Ectodermal cell (in vitro differentiated cells): ENCODE results near the gene PELI2.

Experiments
- H3K27ac ChIP-seq: 2 replicates; pipeline ENCODE4 v1.7.0; 2013; ENCODE audit warnings: mild to moderate bottlenecking, low read depth, low read length; ENCODE audit not compliant: insufficient read depth, poor library complexity, severe bottlenecking
- H3K27me3 ChIP-seq: 2 replicates; pipeline ENCODE4 v1.7.0; 2013; ENCODE audit warnings: mild to moderate bottlenecking, low read length; ENCODE audit not compliant: insufficient read depth, control insufficient read depth, poor library complexity, severe bottlenecking
- H3K36me3 ChIP-seq: one replicate; pipeline ENCODE4 v1.7.0; 2013; ENCODE audit warnings: low read length; ENCODE audit not compliant: control insufficient read depth, insufficient read depth
- H3K4me1 ChIP-seq: one replicate; pipeline ENCODE4 v1.7.0; 2013; ENCODE audit warnings: low read length; ENCODE audit not compliant: control insufficient read depth, insufficient read depth
- H3K4me3 ChIP-seq: 2 replicates; pipeline ENCODE4 v1.7.0; 2013; ENCODE audit warnings: low read depth, low read length, control low read depth; ENCODE audit not compliant: insufficient read depth
- H3K9me3 ChIP-seq: 2 replicates; pipeline ENCODE4 v1.7.0; 2013; ENCODE audit warnings: mild to moderate bottlenecking, low read length, moderate library complexity; ENCODE audit not compliant: control insufficient read depth
- WGBS, 2 experiments: methylation state at CpG; one replicate each; pipeline ENCODE4 v1.1.7; 2013; ENCODE audit warnings: missing lambda C conversion rate in 2 of 2; 5-methylcytosine and 5-hydroxymethylcytosine counted together

Gene PELI2

DNA sequence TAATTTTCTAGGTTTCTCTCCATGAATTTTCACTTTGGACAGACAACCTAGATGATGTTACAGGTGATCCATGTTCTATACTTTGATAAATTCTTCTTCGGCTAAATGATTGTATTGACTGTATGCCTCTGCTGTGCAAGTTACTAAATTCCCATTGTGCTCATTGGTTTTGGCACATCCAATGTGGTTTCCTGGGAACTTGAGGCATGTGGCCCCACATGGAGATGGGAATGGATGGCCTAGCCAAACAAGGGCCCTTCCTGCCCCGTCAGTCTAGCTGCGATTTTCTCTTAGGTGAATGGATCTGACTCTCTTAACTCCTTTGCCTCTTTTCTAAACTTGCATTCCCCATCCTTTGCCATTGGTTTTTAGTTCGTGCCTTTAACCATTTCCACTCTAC, 186.2 kb downstream of the PELI2 start:
- H3K27me3 ChIP-seq, result no peaks in the 10 kb centered on the region
- H3K4me3 ChIP-seq, result no peak overlapping the region
- no peaks in the 10 kb centered on the region for H3K9me3 ChIP-seq
- WGBS, 2 experiments, result 86 to 88% methylated on average over 4 of the region's 4 CpGs
- H3K4me1 ChIP-seq, result no peaks in the 10 kb centered on the region
- no peaks in the 10 kb centered on the region for H3K36me3 ChIP-seq
- no peak overlapping the region for H3K27ac ChIP-seq

DNA sequence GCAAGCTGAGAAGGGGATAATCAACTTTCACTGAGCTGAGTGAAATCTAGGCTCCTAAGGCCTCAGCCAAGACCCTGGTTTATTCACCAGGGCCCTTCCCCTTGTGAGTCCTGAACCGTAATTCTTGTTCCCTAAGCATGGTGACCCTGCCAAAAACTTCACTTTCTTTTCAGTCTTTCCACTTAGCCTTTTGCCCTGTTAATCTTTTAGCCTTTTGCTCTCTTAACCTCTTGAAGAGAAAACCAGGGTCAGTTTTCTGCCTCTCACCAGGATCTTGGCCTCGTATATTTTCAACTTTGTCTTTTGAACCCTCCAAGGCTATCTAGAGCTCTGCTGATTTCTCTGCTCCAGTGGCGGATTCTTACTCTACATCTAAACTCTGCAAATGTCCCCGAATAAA, 191.0 kb downstream of the PELI2 start:
- 83 to 87% methylated on average over 4 of the region's 4 CpGs for WGBS, 2 experiments
- Histone ChIP-seq H3K36me3 (no peaks in the 10 kb centered on the region), H3K4me3 (no peak overlapping the region)

DNA sequence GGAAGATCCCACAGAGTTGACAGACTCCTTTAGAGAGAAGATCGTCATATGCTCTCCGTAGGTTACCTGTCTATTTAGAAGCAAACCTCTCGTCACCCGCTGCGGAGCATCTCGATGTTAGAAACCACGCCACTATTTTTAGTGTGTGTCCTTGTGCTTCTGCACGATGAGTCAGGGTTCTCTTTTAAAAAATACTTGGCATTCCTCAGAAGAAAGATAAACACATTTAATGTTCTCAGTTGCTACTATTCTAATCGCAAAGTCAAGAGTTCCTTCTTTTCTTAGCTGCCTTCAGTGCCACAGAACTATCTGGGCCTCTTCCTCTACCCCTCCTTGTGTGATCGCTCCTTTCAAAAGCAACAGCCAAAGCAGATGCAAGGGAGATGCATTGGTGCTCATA, 192.4 kb downstream of the PELI2 start:
- H3K4me1 ChIP-seq, result no peaks in the 10 kb centered on the region
- 92 to 94% methylated on average over 10 of the region's 10 CpGs for whole genome bisulfite sequencing, 2 experiments
- no peaks in the 10 kb centered on the region for H3K36me3 ChIP-seq
- H3K27me3 ChIP-seq, result no peaks in the 10 kb centered on the region
- H3K9me3 ChIP-seq, result no peaks in the 10 kb centered on the region
- no peak overlapping the region for H3K4me3 ChIP-seq
- no peak overlapping the region for H3K27ac ChIP-seq

More for the DNA sequence above, 191.0 kb downstream of the PELI2 start:
- H3K9me3 ChIP-seq, result no peaks in the 10 kb centered on the region
- peak overlapping the region; percentile 27 for H3K27ac ChIP-seq
- no peaks in the 10 kb centered on the region for H3K27me3 ChIP-seq
- no peaks in the 10 kb centered on the region for H3K4me1 ChIP-seq

DNA sequence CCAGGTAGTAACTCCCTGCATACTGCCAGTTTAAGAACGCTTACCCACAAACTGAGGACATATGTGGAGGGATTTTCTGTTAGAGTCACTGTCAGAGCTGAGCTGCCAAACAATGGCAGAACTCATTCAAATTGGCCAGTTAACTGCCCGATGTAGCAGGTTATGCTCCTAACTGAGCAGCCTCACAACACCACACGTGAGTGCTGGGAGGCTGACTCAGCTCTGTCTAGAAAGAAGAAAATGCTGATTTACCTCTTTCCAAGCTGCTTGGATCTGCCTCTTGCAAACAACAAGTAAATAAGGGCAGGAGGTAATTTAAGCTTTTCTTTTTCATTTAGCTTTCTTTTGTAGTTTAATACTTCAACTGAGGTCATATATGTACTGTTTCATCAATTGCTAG, 195.6 kb downstream of the PELI2 start:
- H3K4me3 ChIP-seq, result no peak overlapping the region
- H3K9me3 ChIP-seq, result no peaks in the 10 kb centered on the region
- no peaks in the 10 kb centered on the region for H3K4me1 ChIP-seq
- no peaks in the 10 kb centered on the region for H3K27me3 ChIP-seq
- 90 to 92% methylated on average over 3 of the region's 3 CpGs for WGBS, 2 experiments
- H3K27ac ChIP-seq, result no peak overlapping the region
- no peaks in the 10 kb centered on the region for H3K36me3 ChIP-seq

DNA sequence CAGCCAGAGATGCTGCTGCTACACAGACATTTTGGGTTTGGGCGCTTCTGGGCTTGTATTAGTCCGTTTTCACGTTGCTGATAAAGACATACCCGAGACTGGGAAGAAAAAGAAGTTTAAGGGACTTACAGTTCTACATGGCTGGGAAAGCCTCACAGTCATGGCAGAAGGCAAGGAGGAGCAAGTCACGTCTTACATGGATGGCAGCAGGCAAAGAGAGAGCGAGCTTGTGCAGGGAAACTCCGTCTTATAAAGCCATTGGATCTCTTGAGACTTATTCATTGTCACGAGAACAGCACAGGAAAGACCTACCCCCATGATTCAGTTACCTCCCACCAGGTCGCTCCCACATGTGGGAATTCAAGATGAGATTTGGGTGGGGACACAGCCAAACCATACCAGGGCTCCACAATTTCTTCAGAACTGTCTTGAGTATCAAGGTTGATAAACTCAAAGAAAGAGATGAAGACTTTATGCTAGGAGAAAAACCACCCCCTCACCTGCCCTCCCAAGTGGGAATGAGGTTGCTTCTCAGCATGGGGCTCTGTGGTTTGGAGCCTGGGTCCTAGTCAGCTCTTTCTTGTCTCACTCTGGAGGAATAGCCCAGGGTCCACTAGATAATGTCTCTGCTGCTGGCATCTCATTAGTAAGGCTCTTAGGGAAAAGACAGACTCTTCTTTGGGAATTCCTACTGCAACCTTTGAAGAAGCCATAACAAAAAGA, 200.3 kb downstream of the PELI2 start:
- no peaks in the 10 kb centered on the region for H3K9me3 ChIP-seq
- H3K4me3 ChIP-seq, result no peak overlapping the region
- no peaks in the 10 kb centered on the region for H3K36me3 ChIP-seq
- no peaks in the 10 kb centered on the region for H3K27me3 ChIP-seq
- H3K4me1 ChIP-seq, result no peaks in the 10 kb centered on the region
- H3K27ac ChIP-seq, result no peak overlapping the region
- WGBS, 2 experiments, result 93 to 95% methylated on average over 9 of the region's 9 CpGs

DNA sequence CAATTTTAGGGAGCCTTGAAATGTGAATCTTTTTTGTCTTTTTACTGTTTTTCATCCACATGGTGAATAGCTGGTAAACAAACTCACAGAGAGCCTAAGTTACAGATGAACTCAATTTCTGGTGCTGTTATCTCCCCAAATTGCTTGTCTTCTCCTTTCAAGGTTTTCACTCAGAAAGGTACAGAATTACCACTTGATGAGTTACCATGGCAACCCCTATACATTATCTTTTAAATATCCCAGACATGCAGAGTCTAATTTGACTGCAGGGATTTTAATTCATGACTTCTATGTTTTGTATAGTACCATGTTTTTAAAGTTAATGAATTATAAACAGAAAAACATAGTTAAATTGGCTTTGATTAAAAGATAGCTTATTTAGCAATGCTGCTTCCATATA, 203.7 kb downstream of the PELI2 start:
- no peaks in the 10 kb centered on the region for H3K9me3 ChIP-seq
- no peaks in the 10 kb centered on the region for H3K36me3 ChIP-seq
- no peaks in the 10 kb centered on the region for H3K4me1 ChIP-seq
- no peak overlapping the region for H3K4me3 ChIP-seq
- H3K27ac ChIP-seq, result no peak overlapping the region
- H3K27me3 ChIP-seq, result no peaks in the 10 kb centered on the region

DNA sequence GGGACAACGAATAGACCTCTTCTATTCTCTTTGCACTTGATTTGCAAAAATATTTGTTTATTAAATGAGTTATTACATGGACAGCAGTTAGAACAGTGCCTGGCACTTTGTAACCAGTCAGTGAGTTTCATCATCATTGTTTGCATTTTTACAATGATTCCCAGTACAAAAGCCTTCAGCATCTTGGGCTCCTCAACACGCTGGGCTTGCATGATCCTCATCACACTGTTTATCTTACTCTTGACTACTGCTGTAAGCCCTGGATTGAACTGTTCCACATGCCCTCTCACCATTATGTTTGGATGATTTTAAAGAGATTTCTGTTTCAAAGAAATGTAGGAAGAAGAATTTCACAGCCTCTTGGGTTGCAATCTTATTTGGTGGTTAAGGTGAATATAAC, 204.3 kb downstream of the PELI2 start:
- H3K36me3 ChIP-seq, result no peaks in the 10 kb centered on the region
- WGBS, 2 experiments, result 90 to 98% methylated on average over 2 of the region's 2 CpGs
- no peaks in the 10 kb centered on the region for H3K4me1 ChIP-seq
- H3K4me3 ChIP-seq, result no peak overlapping the region
- H3K9me3 ChIP-seq, result no peaks in the 10 kb centered on the region
- no peak overlapping the region for H3K27ac ChIP-seq
- no peaks in the 10 kb centered on the region for H3K27me3 ChIP-seq

DNA sequence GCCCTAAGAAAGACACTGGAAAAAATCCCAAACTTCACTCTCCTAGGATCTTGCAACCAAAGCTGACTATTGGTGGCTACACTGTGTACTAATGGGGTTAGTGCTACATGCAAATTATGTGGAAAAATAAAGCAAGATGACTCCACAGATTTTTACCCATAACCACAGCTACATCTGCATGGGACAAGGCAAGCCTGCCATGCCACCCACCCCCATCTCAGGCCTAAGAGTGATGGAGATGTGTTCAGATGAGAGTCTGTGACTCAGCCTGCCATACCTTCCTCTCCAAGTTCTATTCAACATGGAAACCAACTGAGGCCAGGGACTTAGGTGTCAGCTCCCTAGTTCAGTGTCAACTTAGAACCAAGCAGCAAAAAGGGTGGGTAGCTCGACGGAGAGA, 206.2 kb downstream of the PELI2 start:
- no peaks in the 10 kb centered on the region for H3K27me3 ChIP-seq
- no peaks in the 10 kb centered on the region for H3K9me3 ChIP-seq
- no peaks in the 10 kb centered on the region for H3K4me1 ChIP-seq
- H3K36me3 ChIP-seq, result no peaks in the 10 kb centered on the region
- no peak overlapping the region for H3K27ac ChIP-seq
- H3K4me3 ChIP-seq, result no peak overlapping the region
- 83 to 98% methylated on average over 2 of the region's 2 CpGs for WGBS, 2 experiments

DNA sequence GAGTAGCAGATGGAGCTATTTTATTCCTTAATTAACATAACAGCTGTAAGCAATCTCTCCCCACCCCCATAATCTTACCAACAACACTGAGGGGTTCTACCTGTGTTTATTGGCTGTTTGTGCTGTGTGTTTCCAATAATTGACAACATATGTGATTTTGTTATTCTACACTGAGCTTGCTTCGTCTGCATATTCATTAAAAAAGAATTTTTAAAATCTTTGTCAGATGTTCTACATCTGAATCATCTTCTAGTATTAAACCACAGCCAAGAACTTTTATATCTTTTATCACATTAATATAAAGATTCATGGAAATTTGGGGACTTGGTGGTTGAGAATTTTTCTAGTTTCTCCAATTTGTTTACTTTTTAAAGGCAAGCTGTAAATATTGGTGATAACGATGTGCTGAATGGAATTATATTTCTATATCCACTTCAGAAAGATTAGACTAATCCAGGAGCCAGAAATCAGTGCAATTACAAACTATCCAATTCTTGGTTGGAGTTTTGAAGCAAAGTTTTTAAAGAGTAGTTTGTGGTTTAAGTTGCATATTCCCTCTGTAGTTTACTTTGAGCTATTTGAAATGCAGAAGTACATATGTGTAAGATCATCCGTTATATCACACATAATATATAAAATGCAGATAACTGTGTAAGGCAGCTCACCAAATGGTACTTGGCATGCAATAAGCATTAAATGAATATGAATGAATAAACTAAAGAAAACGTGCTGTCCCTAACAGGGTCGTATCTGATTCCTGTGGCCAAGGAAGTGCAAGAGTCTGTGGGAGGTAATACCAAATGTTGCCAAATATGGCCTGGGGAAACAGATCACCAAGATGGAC, 206.9 kb downstream of the PELI2 start:
- 87 to 90% methylated on average over 2 of the region's 5 CpGs for WGBS, 2 experiments
- Histone ChIP-seq H3K4me1 (no peaks in the 10 kb centered on the region), H3K9me3 (no peaks in the 10 kb centered on the region), H3K27ac (no peak overlapping the region), H3K27me3 (no peaks in the 10 kb centered on the region), H3K4me3 (no peak overlapping the region), H3K36me3 (no peaks in the 10 kb centered on the region)

DNA sequence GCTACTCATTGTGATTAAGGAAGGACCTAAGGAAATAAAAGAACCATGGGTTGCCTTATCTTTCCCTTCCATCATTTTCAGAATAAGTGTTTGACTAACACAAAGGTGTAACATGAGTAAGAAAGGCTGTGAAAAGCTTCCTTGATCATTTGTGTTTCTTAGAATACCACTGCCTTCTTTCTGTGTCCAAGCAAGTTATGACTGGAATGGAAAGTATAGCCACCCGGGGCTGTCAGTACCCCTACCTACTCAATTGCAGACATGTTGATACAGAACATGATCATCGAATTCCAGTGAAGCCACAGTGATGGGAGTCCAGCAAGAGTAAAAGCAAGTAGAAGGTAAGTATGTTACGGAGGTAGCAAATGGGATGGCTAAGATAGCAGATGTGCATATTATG, 209.8 kb downstream of the PELI2 start:
- 94 to 99% methylated on average over 3 of the region's 3 CpGs for WGBS, 2 experiments
- Histone ChIP-seq H3K27me3 (no peaks in the 10 kb centered on the region), H3K4me1 (no peaks in the 10 kb centered on the region), H3K36me3 (no peaks in the 10 kb centered on the region), H3K4me3 (no peak overlapping the region), H3K27ac (no peak overlapping the region), H3K9me3 (no peaks in the 10 kb centered on the region)
